Upper lobe of right lung (tissue), 1 donor: ENCODE measurements around the gene PITHD1. TPM values are rescaled to one million over a fixed set of nuclear protein-coding genes. Genes with fewer than 3 reads are reported as not detected.
"Not testable (repeated sequence)": the region's sequence is repeated elsewhere in the genome, so short reads cannot be mapped to it uniquely, and the experiment has no call there.

Source experiments
- ATAC-seq: fragments of 200-7000 bp; cut with Tn5 transposase; one replicate; pipeline ENCODE4 v1.9.1; 2020; ENCODE audit warnings: mild to moderate bottlenecking, moderate library complexity
- DNase-seq: peaks from one replicate; pipeline ENCODE4 v3.0.0-alpha.2; 2020
- H3K27ac ChIP-seq: fragments of 200-600 bp; one replicate; pipeline ENCODE4 v1.8.0; 2022
- H3K27me3 ChIP-seq: fragments of 200-600 bp; one replicate; pipeline ENCODE4 v1.8.0; 2022; ENCODE audit warnings: mild to moderate bottlenecking
- H3K36me3 ChIP-seq: fragments of 200-600 bp; one replicate; pipeline ENCODE4 v1.8.0; 2022
- H3K4me1 ChIP-seq: fragments of 200-600 bp; one replicate; pipeline ENCODE4 v1.8.0; 2022
- H3K4me3 ChIP-seq: fragments of 200-600 bp; one replicate; pipeline ENCODE4 v1.8.0; 2022; ENCODE audit warnings: mild to moderate bottlenecking
- H3K9me3 ChIP-seq: fragments of 200-600 bp; one replicate; pipeline ENCODE4 v1.8.0; 2022
- intact Hi-C: fragments of 100-400 bp; cut with DNase I; formaldehyde crosslinking; loops from one replicate; pipeline ENCODE4 v1.11.0; 2022
- total RNA-seq: library from RNA; stranded (reverse); fragmentation: NEBNext Ultra II Directional; extraction: Animal tissue kit (Norgen Biotek cat#: 25700); gene quantifications from one replicate; pipeline ENCODE4 v1.2.1, GENCODE V29; 2021
- TF ChIP-seq, protein P1 (sequence below): fragments of 200-600 bp; IDR thresholded peaks from one replicate; pipeline ENCODE4 v1.8.0; 2022; ENCODE audit warnings: antibody characterized with exemption
- donor health status: DM: no; HTN: yes; CAD: no; lungs with severe emphysema.

Gene PITHD1
- total RNA-seq, 1 donor from 2014 or later = 46.5 TPM

DNA sequence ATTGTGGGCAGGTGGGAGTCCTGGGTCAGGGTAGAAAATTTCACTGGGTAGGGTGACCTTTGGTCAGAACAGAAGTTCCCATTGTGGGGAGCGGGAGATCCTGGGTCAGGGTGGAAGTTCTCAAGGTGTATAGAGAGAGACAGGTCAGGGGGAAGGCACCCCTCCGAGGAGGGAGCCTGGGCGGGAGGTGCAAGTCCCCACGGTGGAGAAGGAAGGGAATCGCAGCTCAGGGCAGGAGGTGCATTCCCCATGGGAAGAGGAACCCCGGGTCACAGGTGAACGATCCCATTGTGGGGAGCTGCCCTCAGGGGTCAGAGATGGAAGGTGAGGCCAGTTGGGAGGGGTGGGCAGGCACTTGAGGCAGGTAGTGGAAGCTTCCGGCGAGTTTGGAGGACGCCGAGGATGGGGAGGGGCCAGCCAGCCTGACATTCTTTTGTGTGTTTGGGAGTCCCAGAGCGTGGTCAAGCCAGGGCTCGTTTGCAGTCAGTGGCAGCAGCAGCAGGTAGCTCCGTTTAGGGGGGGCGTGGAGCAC, 13.4 kb downstream of the PITHD1 start:
- Histone ChIP-seq H3K27me3 (no peaks in the 10 kb centered on the region), H3K4me1 (peaks cover 25% of the 10 kb centered on the region), H3K27ac (peak overlapping the region; percentile 82), H3K4me3 (peak overlapping the region; percentile 91), H3K36me3 (peaks cover 55% of the 10 kb centered on the region), H3K9me3 (no peaks in the 10 kb centered on the region)
- peak; percentile 31 for ATAC-seq
- DNase-seq = peak; percentile 72
- TF ChIP-seq, protein P1, sequence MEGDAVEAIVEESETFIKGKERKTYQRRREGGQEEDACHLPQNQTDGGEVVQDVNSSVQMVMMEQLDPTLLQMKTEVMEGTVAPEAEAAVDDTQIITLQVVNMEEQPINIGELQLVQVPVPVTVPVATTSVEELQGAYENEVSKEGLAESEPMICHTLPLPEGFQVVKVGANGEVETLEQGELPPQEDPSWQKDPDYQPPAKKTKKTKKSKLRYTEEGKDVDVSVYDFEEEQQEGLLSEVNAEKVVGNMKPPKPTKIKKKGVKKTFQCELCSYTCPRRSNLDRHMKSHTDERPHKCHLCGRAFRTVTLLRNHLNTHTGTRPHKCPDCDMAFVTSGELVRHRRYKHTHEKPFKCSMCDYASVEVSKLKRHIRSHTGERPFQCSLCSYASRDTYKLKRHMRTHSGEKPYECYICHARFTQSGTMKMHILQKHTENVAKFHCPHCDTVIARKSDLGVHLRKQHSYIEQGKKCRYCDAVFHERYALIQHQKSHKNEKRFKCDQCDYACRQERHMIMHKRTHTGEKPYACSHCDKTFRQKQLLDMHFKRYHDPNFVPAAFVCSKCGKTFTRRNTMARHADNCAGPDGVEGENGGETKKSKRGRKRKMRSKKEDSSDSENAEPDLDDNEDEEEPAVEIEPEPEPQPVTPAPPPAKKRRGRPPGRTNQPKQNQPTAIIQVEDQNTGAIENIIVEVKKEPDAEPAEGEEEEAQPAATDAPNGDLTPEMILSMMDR = no peak
- intact Hi-C loops = no loop called here

DNA sequence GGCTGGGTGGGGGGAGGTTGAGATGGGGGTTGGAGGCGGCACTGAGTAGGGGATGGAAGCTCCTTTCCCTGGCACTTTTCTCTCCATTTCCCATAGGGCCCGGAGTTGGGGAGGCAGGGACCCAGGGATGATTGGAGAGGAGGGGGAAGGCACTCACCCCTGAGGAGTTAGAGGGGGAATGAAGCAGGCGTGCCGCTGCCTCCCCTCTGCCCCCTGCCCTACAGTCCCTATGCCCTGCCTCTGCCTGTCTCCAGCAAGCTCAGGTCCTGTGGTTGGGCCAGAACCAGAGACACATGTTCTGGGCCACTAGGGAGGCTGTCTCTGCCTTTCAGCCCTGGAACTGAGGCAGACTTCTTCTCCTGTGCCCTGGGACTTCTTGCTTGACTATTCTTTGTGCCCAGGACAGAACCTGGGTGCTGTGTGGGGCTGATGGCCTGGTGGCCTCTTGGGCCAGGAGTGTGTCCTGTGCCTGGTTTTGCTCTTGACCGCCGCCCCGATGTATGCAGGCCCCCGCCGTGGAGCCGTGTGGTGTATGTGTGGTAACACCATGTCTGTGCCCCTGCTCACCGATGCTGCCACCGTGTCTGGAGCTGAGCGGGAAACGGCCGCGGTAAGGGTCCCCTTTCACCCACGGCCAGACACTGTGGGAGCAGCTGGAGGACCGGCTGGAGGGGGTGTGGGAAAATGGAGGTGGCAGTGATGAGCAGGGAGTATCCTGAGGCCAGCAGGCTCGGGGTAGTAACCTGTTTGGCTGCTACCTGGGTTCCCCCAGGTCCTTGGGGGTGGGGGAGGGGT, 14.1 kb downstream of the PITHD1 start:
- no peak for ATAC-seq
- peaks cover 54% of the 10 kb centered on the region for H3K36me3 ChIP-seq

DNA sequence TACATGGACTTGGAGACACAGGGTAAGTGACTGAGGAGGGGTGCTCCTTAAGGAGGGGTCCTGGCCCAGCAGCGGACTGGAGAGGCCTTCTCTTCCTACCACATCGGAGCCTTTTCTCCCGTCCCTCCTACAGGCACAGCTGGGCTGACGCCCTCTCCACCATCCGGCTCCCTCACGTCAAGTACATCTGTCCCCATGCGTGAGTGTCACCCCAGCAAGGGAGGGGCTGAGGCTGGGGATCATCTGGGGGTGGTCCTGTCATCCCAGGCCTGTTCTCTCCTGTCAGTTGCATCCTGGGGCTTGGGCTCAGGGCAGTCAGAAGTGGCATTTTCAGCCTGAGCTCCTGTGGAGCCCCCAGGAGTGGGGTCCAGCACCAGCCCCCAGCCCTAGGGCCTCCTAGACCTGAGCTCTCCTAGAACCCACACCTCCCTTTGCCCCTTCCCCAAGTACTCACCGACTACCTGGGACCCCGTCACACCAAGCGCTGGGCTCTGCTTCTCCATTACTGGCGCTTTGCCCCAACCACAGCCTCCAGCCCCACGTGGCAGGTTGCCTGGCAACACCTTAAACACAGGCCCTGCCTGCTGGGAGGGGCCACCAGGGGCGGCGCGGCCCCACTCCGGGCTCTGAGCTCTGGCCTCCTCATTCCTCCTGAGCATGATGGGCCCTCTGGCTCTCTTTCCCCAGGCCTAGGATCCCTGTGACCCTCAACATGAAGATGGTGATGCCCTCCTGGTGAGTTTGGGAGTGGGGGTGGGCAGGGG, 15.0 kb downstream of the PITHD1 start:
- Histone ChIP-seq H3K4me1 (peaks cover 25% of the 10 kb centered on the region), H3K27ac (peak overlapping the region; percentile 30), H3K9me3 (no peaks in the 10 kb centered on the region), H3K4me3 (no peak overlapping the region), H3K36me3 (peaks cover 51% of the 10 kb centered on the region), H3K27me3 (no peaks in the 10 kb centered on the region)
- ATAC-seq (peak; percentile 53), DNase-seq (peak; percentile 87)
- TF ChIP-seq, protein P1 = no peak
- intact Hi-C loops = no loop called here

More for the DNA sequence above, 14.1 kb downstream of the PITHD1 start:
- Histone ChIP-seq H3K4me1 (peaks cover 25% of the 10 kb centered on the region), H3K27ac (peak overlapping the region; percentile 17), H3K27me3 (no peaks in the 10 kb centered on the region), H3K9me3 (no peaks in the 10 kb centered on the region), H3K4me3 (peak overlapping the region; percentile 91)
- TF ChIP-seq, protein P1 = no peak
- intact Hi-C loops = no loop called here
- DNase-seq = peak; percentile 67

DNA sequence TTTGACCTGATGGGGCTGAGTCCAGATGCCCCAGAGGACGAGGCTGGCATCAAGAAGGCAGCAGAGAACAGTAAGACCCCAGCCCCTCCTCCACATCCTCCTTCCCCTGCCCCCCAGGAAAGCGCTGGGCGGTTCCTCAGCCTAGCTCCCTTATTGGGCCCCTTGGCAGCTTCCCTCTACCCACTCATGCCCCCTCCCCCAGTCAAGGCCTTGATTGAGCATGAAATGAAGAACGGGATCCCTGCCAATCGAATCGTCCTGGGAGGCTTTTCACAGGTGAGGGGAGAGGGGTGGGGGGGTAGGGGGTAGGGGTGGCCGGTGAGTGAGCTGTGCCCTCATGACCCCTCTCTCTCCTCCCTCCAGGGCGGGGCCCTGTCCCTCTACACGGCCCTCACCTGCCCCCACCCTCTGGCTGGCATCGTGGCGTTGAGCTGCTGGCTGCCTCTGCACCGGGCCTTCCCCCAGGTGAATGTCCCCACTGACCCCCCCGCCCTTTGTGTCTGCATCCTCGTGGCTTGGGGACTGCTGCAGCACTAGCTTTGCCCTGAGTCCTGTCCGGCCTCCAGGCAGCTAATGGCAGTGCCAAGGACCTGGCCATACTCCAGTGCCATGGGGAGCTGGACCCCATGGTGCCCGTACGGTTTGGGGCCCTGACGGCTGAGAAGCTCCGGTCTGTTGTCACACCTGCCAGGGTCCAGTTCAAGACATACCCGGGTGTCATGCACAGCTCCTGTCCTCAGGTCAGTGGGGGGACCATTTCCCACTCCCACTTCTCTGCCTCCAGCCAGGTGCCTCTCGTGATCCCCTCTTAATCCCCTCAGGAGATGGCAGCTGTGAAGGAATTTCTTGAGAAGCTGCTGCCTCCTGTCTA, 15.9 kb downstream of the PITHD1 start:
- no peak overlapping the region for H3K4me3 ChIP-seq
- peaks cover 32% of the 10 kb centered on the region for H3K4me1 ChIP-seq
- peak overlapping the region; percentile 30 for H3K27ac ChIP-seq
- TF ChIP-seq, protein P1 = no peak
- H3K36me3 ChIP-seq = peaks cover 43% of the 10 kb centered on the region
- intact Hi-C loops = no loop called here
- no peaks in the 10 kb centered on the region for H3K27me3 ChIP-seq
- DNase-seq (peak; percentile 68), ATAC-seq (no peak)
- H3K9me3 ChIP-seq = no peaks in the 10 kb centered on the region

DNA sequence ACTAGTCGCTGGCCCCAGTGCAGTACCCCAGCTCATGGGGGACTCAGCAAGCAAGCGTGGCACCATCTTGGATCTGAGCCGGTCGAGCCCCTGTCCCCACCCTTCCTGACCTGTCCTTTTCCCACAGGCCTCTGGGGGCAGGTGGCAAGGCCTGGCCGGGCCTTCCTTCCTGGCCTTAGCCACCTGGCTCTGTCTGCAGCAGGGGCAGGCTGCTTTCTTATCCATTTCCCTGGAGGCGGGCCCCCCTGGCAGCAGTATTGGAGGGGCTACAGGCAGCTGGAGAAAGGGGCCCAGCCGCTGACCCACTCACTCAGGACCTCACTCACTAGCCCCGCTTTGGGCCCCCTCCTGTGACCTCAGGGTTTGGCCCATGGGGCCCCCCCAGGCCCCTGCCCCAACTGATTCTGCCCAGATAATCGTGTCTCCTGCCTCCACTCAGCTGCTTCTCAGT, 16.5 kb downstream of the PITHD1 start:
- H3K4me1 ChIP-seq = peaks cover 39% of the 10 kb centered on the region
- DNase-seq = not testable (repeated sequence)
- H3K36me3 ChIP-seq = peaks cover 43% of the 10 kb centered on the region

More for the DNA sequence above, 16.5 kb downstream of the PITHD1 start:
- intact Hi-C loops, H3K27me3 ChIP-seq, H3K9me3 ChIP-seq, H3K27ac ChIP-seq, H3K4me3 ChIP-seq, ATAC-seq: not testable (repeated sequence)
